Ramos (cell line): Measurements from ENCODE around the gene FAT4.

Experiments used
- in situ Hi-C: fragments of 300-500 bp; cut with MboI; formaldehyde crosslinking; loops from one replicate; pipeline ENCODE4 v1.14.3; 2022; ENCODE audit warnings: low sequenced_read_pairs; ENCODE audit not compliant: unreplicated experiment

FAT4 gene

DNA sequence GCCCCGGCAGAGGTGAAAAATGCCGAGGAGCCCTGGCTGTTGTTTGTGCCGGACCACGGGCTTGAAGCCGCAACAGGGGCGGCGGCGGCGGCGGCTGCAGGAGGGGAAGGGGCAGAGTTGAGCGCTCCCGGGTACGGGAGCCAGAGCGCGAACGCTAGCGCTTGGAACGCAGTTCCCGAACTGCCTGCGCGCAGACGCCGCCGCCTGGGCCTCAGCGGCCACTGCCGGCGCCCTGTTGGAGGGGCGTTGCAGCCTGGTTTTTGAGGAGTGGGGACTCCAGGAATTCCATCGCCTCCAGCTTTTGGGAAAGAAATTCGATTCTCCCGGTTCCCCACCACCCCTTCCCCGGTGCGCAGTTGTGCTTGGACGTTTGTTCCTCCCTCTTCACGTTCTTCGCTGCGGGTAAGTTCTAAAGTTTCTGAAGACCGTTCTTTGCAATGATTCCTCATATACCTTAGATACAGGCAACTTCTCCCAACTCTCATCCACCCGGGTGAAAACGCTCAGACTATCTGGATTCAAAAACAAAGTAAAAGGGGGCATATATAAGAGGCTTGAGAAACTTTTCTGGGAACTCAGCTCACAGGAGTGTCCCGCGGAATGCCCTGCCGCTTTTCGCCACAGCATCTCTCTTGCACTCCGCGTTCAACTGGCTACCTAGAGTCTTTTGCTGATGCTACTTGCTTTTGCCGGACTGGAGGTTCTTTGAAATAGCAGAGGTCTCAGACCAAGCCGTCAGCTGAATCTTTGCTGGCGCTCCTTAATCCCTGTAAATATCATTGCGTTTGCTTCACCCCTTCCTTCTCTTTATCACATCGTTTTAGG, 1.0 kb downstream of the FAT4 start:
- in situ Hi-C loops = loop anchor here (25.0 kb wide), 1 partner anchor 1097 kb away; no protein-coding TSS in a partner anchor

DNA sequence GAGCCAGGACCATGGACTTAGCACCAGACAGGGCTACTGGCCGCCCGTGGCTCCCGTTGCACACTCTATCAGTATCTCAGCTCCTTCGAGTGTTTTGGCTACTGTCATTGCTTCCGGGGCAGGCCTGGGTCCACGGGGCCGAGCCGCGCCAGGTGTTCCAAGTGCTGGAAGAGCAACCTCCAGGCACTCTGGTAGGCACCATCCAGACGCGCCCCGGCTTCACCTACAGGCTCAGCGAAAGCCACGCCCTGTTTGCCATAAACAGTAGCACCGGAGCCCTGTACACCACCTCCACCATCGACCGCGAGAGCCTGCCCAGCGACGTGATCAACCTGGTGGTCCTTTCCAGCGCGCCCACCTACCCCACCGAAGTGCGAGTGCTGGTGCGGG, 1.6 kb downstream of the FAT4 start:
- in situ Hi-C loops = loop anchor here (25.0 kb wide), 1 partner anchor 1096 kb away; no protein-coding TSS in a partner anchor

DNA sequence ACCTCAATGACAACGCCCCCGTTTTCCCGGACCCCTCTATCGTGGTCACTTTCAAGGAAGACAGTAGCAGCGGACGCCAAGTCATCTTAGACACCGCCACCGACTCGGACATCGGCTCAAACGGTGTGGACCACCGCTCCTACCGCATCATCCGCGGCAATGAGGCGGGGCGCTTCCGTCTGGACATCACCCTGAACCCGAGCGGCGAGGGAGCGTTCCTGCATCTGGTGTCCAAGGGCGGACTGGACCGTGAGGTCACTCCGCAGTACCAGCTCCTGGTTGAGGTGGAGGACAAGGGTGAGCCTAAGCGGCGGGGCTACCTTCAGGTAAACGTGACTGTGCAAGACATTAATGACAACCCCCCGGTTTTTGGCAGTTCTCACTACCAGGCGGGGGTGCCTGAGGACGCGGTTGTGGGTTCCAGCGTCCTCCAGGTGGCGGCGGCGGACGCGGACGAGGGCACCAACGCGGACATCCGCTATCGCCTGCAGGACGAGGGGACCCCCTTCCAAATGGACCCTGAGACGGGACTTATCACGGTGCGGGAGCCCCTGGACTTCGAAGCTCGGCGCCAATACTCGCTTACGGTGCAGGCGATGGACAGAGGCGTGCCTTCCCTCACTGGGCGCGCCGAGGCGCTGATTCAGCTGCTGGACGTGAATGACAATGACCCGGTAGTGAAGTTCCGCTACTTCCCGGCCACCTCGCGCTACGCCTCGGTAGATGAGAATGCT, 2.2 kb downstream of the FAT4 start:
- in situ Hi-C loops = loop anchor here (25.0 kb wide), 1 partner anchor 1095 kb away; no protein-coding TSS in a partner anchor

DNA sequence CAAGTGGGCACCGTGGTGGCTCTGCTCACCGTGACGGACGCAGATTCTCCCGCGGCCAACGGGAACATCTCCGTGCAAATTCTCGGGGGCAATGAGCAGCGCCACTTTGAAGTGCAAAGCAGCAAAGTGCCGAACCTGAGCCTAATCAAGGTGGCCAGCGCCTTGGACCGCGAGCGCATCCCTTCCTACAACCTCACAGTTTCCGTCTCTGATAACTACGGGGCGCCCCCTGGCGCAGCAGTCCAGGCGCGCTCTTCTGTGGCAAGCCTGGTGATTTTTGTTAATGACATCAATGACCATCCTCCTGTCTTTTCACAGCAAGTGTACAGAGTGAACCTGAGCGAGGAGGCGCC, 2.7 kb downstream of the FAT4 start:
- in situ Hi-C loops = loop anchor here (25.0 kb wide), 1 partner anchor 1095 kb away; no protein-coding TSS in a partner anchor

DNA sequence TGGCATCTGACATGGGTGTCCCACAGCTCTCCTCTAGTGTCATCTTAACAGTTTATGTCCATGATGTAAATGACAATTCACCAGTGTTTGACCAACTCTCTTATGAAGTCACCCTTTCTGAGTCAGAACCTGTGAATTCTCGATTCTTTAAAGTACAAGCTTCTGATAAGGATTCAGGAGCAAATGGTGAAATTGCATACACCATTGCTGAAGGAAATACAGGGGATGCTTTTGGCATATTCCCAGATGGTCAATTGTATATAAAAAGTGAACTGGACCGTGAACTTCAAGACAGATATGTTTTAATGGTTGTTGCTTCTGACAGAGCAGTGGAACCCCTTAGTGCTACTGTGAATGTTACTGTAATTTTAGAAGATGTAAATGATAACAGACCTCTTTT, 4.6 kb downstream of the FAT4 start:
- in situ Hi-C loops = loop anchor here (25.0 kb wide), 1 partner anchor 1093 kb away; no protein-coding TSS in a partner anchor

DNA sequence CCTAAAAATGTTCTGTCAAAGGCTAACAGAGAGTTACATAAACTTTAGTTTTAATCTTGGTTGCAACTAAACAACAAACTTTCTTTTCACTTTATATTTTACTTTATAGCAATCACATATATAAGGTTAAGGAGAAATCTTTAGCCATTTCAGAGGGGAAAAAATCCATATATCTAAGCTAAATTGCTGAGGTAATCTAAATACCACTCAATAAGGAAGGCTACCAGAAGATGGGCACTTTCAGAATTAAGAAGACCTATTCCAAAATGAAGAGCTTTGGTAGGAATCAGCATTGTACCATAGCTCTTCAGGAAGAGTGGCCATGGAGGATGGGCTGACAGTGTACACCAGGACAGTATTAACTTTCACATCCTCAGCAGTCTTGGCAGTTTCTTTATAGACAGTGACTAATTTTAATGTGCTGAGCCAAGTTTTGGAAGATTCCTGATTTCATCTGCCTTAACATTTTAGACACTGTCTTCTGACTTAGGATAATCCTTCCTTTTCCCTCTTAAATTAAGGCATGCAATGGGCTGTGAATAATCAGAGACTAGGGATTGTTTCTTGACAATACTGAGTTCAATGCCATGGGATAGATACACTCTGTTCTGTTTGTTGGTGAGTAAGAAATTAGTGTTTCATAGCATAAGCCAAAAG, 7.1 kb downstream of the FAT4 start:
- in situ Hi-C loops = loop anchor here (25.0 kb wide), 1 partner anchor 1090 kb away; no protein-coding TSS in a partner anchor

DNA sequence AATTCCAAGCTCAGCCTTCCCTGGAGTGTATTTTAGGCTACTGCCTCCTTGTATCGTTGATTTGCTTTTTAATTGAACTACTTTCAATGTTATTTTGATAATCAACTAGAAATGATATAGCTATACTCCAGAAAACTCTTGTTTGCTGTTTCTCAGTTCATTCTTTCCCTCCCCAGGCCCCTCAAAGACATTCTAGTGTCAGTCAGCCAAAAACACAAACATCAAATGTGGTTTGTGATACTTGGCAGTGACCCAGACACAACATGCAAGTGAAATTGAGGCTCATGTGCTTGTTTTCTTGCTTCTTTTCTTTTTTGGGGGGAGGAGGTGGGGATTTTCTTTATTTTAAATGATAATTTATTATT, 7.6 kb downstream of the FAT4 start:
- in situ Hi-C loops = loop anchor here (25.0 kb wide), 1 partner anchor 1090 kb away; no protein-coding TSS in a partner anchor

DNA sequence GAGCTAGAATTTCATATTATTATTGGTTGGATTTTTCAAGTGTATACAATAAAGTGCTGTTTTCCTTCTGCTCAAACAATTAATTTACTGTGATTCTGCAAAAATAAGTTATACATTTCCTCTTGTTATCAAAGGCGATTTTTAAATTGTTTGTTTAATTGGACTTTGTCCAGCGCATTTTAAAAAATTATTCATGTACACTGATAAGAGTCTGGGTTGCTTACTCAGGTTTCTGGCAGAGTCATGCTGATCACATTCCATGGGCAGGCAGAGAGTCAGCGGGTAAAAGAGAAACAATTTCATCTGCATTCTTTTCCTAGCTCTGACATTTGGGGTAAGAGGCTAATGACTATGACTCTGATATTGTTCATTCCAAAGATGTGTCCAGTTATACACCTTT, 8.9 kb downstream of the FAT4 start:
- in situ Hi-C loops = loop anchor here (25.0 kb wide), 1 partner anchor 1089 kb away; no protein-coding TSS in a partner anchor

DNA sequence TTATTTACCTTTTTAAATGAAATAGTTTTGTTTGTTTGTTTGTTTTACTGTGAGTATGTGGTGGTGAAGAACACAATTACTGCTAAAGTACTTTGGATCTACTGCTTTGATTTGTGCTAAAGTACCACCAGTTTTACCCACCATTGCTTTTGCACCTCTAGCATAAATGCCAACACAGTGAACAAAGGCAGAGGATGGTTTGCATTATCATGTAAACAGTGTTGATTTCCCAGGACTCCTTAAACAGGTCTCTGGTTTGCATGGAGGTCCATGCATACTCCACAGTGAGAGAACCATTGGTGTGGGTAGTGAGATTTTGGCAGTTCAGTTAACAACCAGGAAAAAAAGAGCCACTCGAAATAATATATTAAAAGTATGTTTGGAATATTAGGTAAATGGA, 11.0 kb downstream of the FAT4 start:
- in situ Hi-C loops = no loop called here

DNA sequence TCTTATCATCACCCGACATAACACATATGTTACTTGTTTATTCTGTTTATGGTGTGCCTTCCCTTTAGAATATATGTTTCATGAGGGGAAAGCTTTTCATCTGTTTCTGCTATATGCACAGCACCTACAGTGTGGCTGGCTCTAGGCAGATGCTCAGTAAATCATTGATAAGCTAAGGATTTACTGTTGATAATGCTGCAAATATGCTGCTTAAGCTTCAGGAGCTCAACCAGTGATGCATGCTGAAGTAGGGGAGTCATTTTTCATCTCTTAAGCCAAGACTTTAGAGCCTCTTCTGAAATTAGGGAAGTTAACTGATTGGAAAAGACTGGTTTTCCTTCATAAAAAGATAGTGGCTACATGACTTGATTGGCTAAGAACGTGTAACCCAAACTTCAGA, 16.4 kb downstream of the FAT4 start:
- in situ Hi-C loops = no loop called here

DNA sequence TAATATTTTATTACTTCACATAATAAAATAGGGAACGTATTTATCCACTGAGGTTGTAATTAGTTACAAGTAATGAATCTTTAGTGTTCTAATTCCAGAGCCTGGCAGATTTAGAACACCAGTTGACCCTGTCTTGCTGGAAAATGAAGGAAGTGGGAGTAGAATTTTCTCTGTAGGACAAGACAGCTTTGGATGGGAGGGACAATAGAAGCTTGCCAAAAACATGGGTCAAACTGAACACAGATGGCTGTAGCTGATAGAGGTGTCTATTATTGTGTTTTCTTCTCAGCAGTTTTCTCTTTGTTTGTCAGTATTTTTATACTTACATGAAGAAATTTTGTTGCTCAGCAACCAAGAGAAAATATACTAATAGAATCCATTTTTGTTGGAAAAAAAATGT, 20.2 kb downstream of the FAT4 start:
- in situ Hi-C loops = no loop called here

DNA sequence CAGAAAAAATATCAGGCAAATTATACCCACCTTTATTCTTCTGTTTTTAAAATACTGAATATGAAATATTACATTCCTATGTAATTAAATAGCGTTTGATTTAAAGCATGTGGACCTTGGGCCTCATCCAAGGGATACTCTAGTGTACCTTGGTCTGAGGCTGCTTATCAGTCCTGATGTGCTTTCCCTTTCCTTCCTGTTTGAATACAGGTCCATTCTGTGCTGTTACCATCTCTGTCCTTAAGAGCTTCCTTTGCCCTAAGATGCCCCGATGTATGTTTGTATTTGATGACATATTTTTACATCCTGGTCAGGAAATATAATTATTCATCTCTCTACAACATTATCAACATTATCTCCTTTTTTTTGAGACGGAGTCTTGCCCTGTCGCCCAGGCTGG, 24.1 kb downstream of the FAT4 start:
- in situ Hi-C loops = no loop called here

DNA sequence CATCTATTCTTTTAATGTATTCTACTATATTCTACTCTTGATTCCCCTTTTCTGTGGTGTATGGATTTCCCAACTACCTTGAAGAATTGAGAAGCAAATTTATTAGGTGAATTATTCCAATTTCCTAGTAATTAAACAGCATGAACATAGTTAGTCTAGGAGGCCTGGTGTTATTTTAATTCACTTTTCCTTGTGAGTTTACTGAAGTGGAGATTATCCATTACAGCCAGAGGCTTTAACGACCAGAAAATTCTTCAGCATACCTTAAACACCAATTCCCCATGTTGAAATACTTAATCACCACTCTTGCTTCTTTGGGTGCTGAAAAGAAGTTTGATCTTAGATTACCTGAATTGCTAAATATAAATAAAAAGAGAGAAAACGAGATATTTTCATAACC, 29.4 kb downstream of the FAT4 start:
- in situ Hi-C loops = no loop called here

DNA sequence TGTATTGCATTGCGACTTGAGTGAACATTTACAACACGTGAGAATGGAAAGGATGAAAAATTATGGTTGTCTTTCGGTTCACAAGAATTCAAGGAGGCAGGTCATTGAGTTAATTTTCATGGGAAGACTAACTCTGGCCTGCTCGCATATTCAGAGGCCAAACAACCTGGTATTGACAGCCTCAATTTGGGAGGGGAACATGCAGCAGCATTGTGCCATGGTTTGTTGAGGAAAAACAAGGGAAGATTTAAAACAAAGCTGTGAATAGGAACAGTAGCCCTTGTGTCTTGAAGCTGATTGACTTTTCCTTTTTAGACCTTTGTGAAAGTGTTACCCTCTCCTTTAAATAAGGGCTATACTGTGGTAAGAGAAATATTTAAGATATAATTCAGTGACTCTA, 31.9 kb downstream of the FAT4 start:
- in situ Hi-C loops = no loop called here

DNA sequence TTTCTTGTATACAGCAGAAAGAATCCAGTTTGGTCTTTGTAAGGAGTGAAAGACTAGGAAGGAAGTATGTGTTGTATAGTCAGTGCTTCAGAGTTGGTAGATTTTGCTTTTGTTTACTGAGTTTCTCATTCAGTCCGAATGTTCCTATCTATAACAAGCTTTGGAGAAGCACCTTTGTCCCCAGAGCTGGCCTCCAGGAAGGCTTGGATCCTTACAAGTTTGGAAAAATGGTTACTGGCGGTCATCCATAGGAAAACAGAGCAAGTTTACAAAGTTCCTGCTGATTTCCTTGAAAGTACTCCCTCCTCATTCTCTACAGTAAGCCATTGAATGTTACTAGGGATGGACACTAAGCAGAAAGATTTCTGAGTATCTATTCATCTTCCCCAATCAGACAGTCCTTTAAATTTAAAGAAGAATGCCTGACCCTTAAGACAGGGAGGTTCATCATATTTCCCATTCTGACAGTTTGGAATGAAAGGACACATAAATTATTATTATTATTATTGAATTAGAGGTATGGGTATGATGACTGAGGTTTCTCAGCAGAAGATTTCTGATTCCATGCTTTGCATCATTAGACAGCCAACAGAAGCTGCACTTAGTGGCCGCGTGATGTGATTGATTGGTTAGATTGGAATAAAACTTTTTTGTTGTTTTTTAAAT, 35.8 kb downstream of the FAT4 start:
- in situ Hi-C loops = no loop called here

DNA sequence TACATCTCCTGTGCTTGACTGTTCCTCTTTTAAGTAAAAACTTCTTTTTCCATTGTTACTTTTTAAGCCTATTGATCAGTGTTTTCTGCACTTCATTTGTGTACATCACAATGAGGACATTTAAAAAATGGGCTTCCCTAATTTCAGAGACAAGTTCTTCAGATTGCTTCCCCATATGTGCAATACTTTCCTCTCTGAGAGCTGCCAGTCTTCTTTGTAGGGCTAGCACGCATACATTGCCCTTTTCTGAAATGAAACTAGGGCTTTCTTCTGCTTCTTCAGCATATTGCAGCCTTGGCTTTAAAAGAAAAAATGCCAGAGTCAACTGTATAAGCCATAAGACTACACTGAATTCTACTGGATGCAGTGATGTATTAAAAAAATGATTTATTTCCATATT, 37.8 kb downstream of the FAT4 start:
- in situ Hi-C loops = no loop called here

DNA sequence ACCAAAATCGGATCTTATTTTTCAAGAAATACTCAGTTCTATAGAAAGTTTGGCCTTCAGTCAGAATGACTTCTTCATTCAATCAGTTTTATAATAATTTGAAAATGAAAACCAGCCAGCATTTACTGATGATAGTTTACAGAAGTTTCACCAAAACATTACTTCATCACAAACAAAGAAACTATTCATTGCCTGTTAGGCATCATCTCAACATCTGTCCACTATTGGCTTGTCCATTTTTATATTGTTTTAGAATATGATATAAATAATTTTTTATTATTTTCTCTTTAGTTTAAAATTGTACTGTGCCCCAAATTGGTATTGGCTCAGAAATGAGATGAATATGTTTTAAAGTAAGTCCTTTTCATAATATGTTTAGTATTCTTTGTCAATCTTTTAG, 38.4 kb downstream of the FAT4 start:
- in situ Hi-C loops = no loop called here

DNA sequence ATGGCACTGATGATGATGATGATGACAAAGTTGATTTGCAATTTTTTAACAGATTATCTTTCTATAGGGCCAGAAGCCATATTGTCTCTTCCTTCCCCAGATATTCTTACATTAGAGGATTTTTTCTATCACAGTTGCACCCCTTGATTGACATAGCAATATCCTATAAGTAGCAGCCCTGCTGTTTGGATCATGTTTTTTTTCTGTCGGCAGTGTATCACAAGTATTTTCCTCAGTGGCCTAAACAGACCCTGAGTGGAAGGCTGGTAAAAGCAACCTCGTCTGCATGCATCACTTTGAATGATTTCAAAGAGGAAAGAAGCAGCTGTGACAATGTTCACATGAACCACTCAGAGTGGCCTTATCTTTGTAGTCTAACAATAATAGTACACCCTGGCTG, 41.0 kb downstream of the FAT4 start:
- in situ Hi-C loops = no loop called here

DNA sequence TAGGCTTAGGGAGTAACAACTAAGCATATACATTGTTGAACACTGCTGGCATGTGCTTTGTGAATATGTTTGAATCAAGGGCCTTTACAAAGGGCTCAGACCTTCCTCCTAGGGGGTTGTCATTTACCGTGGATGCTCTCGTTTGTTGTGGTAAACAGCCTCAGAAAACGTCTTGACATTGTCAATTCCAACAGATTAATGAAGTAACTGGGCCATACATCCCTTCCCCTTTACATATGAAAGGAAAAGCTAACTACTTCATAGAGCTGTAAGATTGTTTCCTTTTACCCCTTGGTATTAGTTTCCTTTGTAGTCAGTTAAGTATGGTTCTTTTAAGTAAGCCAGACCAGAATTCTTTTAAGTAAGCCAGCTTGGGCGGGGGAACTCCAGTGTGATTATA, 42.9 kb downstream of the FAT4 start:
- in situ Hi-C loops = no loop called here

DNA sequence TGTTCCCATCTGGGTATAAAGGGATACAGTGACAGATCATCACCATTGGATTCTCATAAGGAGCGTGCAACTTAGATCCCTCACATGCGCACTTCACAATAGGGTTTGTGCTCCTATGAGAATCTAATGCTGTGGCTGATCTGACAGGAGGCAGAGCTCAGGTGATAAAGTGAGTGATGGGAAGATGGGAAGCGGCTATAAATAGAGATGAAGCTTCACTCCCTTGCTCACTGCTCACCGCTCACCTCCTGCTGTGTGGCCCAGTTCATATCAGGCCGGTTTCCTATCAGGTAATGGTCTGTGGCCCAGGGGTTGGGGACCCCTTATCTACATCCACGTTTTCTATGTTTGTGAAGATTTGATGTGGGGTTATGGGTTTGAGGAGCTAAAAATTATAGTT, 43.7 kb downstream of the FAT4 start:
- in situ Hi-C loops = no loop called here
